HEK293 (cell line): Measurements from ENCODE around the gene LETM1.

ENCODE experiments used
- CTCF ChIP-seq: fragments of 450-650 bp; formaldehyde crosslinking; IDR thresholded peaks from 2 replicates; pipeline ENCODE4 v1.5.1; 2016; ENCODE audit warnings: missing biosample characterization, missing genetic modification characterization
- PRDM10 ChIP-seq: fragments of 450-650 bp; formaldehyde crosslinking; IDR thresholded peaks from 2 replicates; pipeline ENCODE4 v1.5.1; 2016; ENCODE audit warnings: missing biosample characterization, missing genetic modification characterization
- ZFP37 ChIP-seq: fragments of 450-650 bp; formaldehyde crosslinking; IDR thresholded peaks from 2 replicates; pipeline ENCODE4 v1.5.1; 2016; ENCODE audit warnings: missing biosample characterization, missing genetic modification characterization
- ZNF37A ChIP-seq: fragments of 450-650 bp; IDR thresholded peaks from 2 replicates; pipeline ENCODE4 v1.5.1; 2018; ENCODE audit warnings: missing biosample characterization, missing genetic modification characterization
- ZNF830 ChIP-seq: fragments of 450-650 bp; IDR thresholded peaks from 2 replicates; pipeline ENCODE4 v1.5.0; 2018; ENCODE audit warnings: missing biosample characterization, missing genetic modification characterization, low read depth, mild to moderate bottlenecking, moderate library complexity

- no peak for TF ChIP-seq CTCF (tag by site-specific recombination)
- TF ChIP-seq PRDM10 (tag by site-specific recombination), result no peak
- TF ChIP-seq ZNF830, result no peak
- TF ChIP-seq ZNF37A (tag by site-specific recombination), result no peak
- TF ChIP-seq ZFP37, result no peak
Measured at GRCh38 chr4:1821679-1822567, 34.0 kb downstream of the LETM1 start.
